DOHH2 (cell line): Measurements from ENCODE around the gene RAB28.

ENCODE experiments used
- EZH2phosphoT487 ChIP-seq: fragments of 200-600 bp; sonication (generic); IDR thresholded peaks from 2 replicates; pipeline ENCODE4 v1.6.1; 2017; ENCODE audit warnings: borderline replicate concordance, mild to moderate bottlenecking, antibody characterized with exemption, low read length, moderate library complexity, mixed read lengths
- TF ChIP-seq, protein P1 (sequence below): fragments of 200-600 bp; sonication (generic); IDR thresholded peaks from one replicate; pipeline ENCODE4 v1.5.1; 2014; ENCODE audit warnings: antibody characterized with exemption, mild to moderate bottlenecking, low read depth, low read length; ENCODE audit not compliant: poor library complexity, severe bottlenecking

DNA sequence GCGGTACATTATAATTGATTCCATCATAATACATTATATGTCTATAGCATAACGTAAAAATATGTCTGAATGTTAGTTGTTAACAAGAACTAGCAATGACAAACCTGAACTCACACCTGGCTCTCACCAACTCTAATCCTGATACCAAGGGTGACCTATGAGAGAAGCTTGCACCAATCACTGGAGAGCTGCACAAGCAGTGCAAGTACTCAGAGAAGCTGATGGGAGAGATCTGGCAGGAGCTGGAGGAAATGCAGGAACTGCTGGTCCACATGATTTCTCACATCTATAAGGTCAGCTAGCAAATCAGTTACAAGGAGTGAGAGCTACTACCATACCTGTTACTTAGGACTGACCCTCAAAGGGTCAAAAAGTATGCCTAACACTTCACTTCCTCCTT is 74.8 kb downstream of the RAB28 start:
- TF ChIP-seq, protein P1, sequence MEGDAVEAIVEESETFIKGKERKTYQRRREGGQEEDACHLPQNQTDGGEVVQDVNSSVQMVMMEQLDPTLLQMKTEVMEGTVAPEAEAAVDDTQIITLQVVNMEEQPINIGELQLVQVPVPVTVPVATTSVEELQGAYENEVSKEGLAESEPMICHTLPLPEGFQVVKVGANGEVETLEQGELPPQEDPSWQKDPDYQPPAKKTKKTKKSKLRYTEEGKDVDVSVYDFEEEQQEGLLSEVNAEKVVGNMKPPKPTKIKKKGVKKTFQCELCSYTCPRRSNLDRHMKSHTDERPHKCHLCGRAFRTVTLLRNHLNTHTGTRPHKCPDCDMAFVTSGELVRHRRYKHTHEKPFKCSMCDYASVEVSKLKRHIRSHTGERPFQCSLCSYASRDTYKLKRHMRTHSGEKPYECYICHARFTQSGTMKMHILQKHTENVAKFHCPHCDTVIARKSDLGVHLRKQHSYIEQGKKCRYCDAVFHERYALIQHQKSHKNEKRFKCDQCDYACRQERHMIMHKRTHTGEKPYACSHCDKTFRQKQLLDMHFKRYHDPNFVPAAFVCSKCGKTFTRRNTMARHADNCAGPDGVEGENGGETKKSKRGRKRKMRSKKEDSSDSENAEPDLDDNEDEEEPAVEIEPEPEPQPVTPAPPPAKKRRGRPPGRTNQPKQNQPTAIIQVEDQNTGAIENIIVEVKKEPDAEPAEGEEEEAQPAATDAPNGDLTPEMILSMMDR, result no peak
- TF ChIP-seq EZH2phosphoT487, result no peak
